ENCODE data around the gene PDSS2. TPM values are rescaled to one million over a fixed set of nuclear protein-coding genes. Genes with fewer than 3 reads are reported as not detected.

Gene PDSS2
- total and polyA plus RNA-seq, 2 of the 8 experiments (the other 6 are each of a cell fraction or from before 2014, with no cell fraction given) = 10.7 to 16.1 TPM

- POLR2A ChIA-PET (ENCODE audit: partially characterized antibody) = interaction anchor here (0.7 kb wide), 1 partner anchor 191 kb away, joined by 3 read pairs; no protein-coding TSS in a partner anchor
- FAIRE-seq = no peak
- Histone ChIP-seq H3K14ac (ENCODE audit: insufficient read length) (no peak overlapping the region), H2AK5ac (ENCODE audit: low read depth, low read length) (no peak overlapping the region), H2BK15ac (ENCODE audit: low read length) (no peak overlapping the region), H2BK5ac (ENCODE audit: low read depth, low read length) (no peak overlapping the region), H3K4ac (replicated peaks; ENCODE audit: insufficient read length, low read depth, low read length) (no peak overlapping the region), H3K79me2 (ENCODE audit: control insufficient read depth in 1 of 2, insufficient read depth in 2 of 2, low read length in 2 of 2) (no peaks in the 10 kb centered on the region; a peak in 1 of 4 replicates), H2AFZ (ENCODE audit: low read length) (no peak overlapping the region), H3K27ac (ENCODE audit: low read depth, low read length) (no peak overlapping the region), H3K27me3 (replicated peaks in 1 of 4; ENCODE audit: control insufficient read depth in 3 of 4, extremely low read depth in 1 of 4, insufficient read depth in 3 of 4, low read length in 3 of 4) (no peaks in the 10 kb centered on the region), H3K9me3 (ENCODE audit: insufficient read depth in 2 of 2, low read depth in 1 of 2, low read length in 1 of 2) (no peaks in the 10 kb centered on the region), H3K4me3 (ENCODE audit: extremely low read depth in 1 of 4, insufficient read depth in 2 of 4, low read depth in 3 of 4, low read length in 4 of 4) (no peak overlapping the region), H2BK12ac (ENCODE audit: low read depth, low read length) (no peak overlapping the region), H4K5ac (ENCODE audit: insufficient read length, low read depth, low read length) (no peak overlapping the region), H4K20me1 (replicated peaks in 1 of 2; ENCODE audit: control insufficient read depth in 1 of 2, insufficient read depth in 2 of 2, low read length in 2 of 2) (no peaks in the 10 kb centered on the region), H4K91ac (replicated peaks; ENCODE audit: insufficient read length, low read length) (no peak overlapping the region), H2BK20ac (ENCODE audit: low read length) (no peak overlapping the region), H3K9ac (replicated peaks in 1 of 4; ENCODE audit: extremely low read depth in 1 of 4, low read depth in 3 of 4, low read length in 3 of 4) (no peak overlapping the region), H3K79me1 (ENCODE audit: low read depth, low read length) (no peaks in the 10 kb centered on the region), H3K18ac (ENCODE audit: extremely low read depth, low read length) (no peak overlapping the region), H2BK120ac (replicated peaks; ENCODE audit: low read depth, low read length) (no peak overlapping the region), H3K4me1 (replicated peaks in 1 of 4; ENCODE audit: control insufficient read depth in 3 of 4, insufficient read depth in 4 of 4, low read length in 3 of 4) (peaks cover 0 to 4% (median 0%) of the 10 kb centered on the region in 4 experiments; a peak in 1 of 7 replicates), H3K4me2 (ENCODE audit: insufficient read depth in 1 of 2, low read depth in 2 of 2, low read length in 2 of 2) (no peak overlapping the region), H3K56ac (replicated peaks; ENCODE audit: insufficient read length, low read depth, low read length) (no peak overlapping the region), H3K23ac (ENCODE audit: insufficient read length) (no peak overlapping the region), H3K36me3 (ENCODE audit: control insufficient read depth in 2 of 4, insufficient read depth in 4 of 4, low read length in 3 of 4) (no peaks in the 10 kb centered on the region), H4K8ac (ENCODE audit: extremely low read depth, insufficient read depth, low read length) (no peak overlapping the region), H3K23me2 (ENCODE audit: low read depth, low read length) (no peaks in the 10 kb centered on the region)
- 78% methylated on average over 2 of the region's 2 CpGs; no CpG with 5 or more reads in 1 of the 2 experiments for WGBS, 2 experiments (ENCODE audit: extremely low coverage in 1 of 2, insufficient coverage in 1 of 2, insufficient read length in 1 of 2, insufficient replicate concordance in 2 of 2, low coverage in 1 of 2, low lambda C conversion rate in 2 of 2, missing lambda C conversion rate in 1 of 2)
- CTCF ChIA-PET (ENCODE audit: partially characterized antibody) = interaction anchor here (0.7 to 1.4 kb wide), 3 partner anchors 86 to 1705 kb away, joined by 3 to 5 read pairs (median 3); no protein-coding TSS in a partner anchor
- no peak for DNase-seq (ENCODE audit: low read depth in 1 of 2, low spot score in 2 of 2)
- TF ChIP-seq POLR2AphosphoS5 (IDR thresholded peaks at IDR 0.05; ENCODE audit: low read depth, low read length) = no peak
Measured at GRCh38 chr6:107272246-107272645, 187.1 kb downstream of the PDSS2 start.
